MM.1S (cell line): ENCODE measurements around the gene CCL13.

Source experiments
- DNase-seq: peaks from one replicate; pipeline ENCODE4 v3.0.0-alpha.2; 2015
- H2AFZ ChIP-seq: fragments of 300-600 bp; sonication (generic); 2 replicates; pipeline ENCODE4 v1.6.0; 2016; ENCODE audit warnings: antibody characterized with exemption, low read length
- H3F3A ChIP-seq: fragments of 300-600 bp; sonication (generic); 2 replicates; pipeline ENCODE4 v1.6.1; 2016; ENCODE audit warnings: mild to moderate bottlenecking, antibody characterized with exemption, low read length, moderate library complexity, mixed read lengths; ENCODE audit not compliant: insufficient read depth
- H3K27ac ChIP-seq: fragments of 300-600 bp; sonication (generic); 2 replicates; pipeline ENCODE4 v1.5.1; 2016; ENCODE audit warnings: mild to moderate bottlenecking, low read length
- H3K27me3 ChIP-seq: fragments of 300-600 bp; sonication (generic); replicated peaks from 2 replicates; pipeline ENCODE4 v1.6.0; 2016; ENCODE audit warnings: low read length; ENCODE audit not compliant: insufficient read depth
- H3K36me3 ChIP-seq: fragments of 300-600 bp; sonication (generic); replicated peaks from 2 replicates; pipeline ENCODE4 v1.6.1; 2016; ENCODE audit warnings: mild to moderate bottlenecking, low read length, mixed read lengths; ENCODE audit not compliant: insufficient read depth
- H3K4me1 ChIP-seq: fragments of 300-600 bp; sonication (generic); 2 replicates; pipeline ENCODE4 v1.6.1; 2016; ENCODE audit warnings: low read length, mixed read lengths
- H3K4me2 ChIP-seq: fragments of 300-600 bp; sonication (generic); 2 replicates; pipeline ENCODE4 v1.6.0; 2016; ENCODE audit warnings: low read depth, low read length
- H3K4me3 ChIP-seq: fragments of 300-600 bp; sonication (generic); 2 replicates; pipeline ENCODE4 v1.5.1; 2016; ENCODE audit warnings: low read length, mixed read lengths
- H3K79me2 ChIP-seq: fragments of 300-600 bp; sonication (generic); 2 replicates; pipeline ENCODE4 v1.6.1; 2016; ENCODE audit warnings: mixed run types, low read length, mixed read lengths
- H3K9ac ChIP-seq: fragments of 300-600 bp; sonication (generic); 2 replicates; pipeline ENCODE4 v1.6.1; 2016; ENCODE audit warnings: low read length, mixed read lengths
- H3K9me2 ChIP-seq: fragments of 300-600 bp; sonication (generic); replicated peaks from 2 replicates; pipeline ENCODE4 v1.6.1; 2016; ENCODE audit warnings: mild to moderate bottlenecking, low read length, mixed read lengths; ENCODE audit not compliant: insufficient read depth
- H3K9me3 ChIP-seq: fragments of 300-600 bp; sonication (generic); replicated peaks from 2 replicates; pipeline ENCODE4 v1.6.1; 2016; ENCODE audit warnings: mild to moderate bottlenecking, low read length, mixed read lengths; ENCODE audit not compliant: insufficient read depth
- H4K20me1 ChIP-seq: fragments of 300-600 bp; sonication (generic); 2 replicates; pipeline ENCODE4 v1.6.1; 2016; ENCODE audit warnings: mild to moderate bottlenecking, low read length, moderate library complexity, mixed read lengths; ENCODE audit not compliant: insufficient read depth
- CTCF ChIP-seq: fragments of 300-600 bp; sonication (generic); IDR thresholded peaks from 2 replicates; pipeline ENCODE4 v1.5.1; 2016; ENCODE audit warnings: antibody characterized with exemption, low read length, mixed read lengths
- EZH2 ChIP-seq: fragments of 300-600 bp; sonication (generic); optimal IDR thresholded peaks from 2 replicates; pipeline ENCODE3; 2017; ENCODE audit warnings: low read depth, mild to moderate bottlenecking, antibody characterized with exemption, low read length, mixed read lengths
- EZH2phosphoT487 ChIP-seq: fragments of 300-600 bp; sonication (generic); IDR thresholded peaks from 2 replicates; pipeline ENCODE4 v1.6.1; 2018; ENCODE audit warnings: antibody characterized with exemption, low read length

CCL13 gene

GRCh38 chr17:34370376-34370996 lies 14.2 kb downstream of the CCL13 start:
- no peaks in the 10 kb centered on the region for H3K79me2 ChIP-seq
- peak overlapping the region; percentile 57 for H3K9ac ChIP-seq
- no peaks in the 10 kb centered on the region for H3K27me3 ChIP-seq
- TF ChIP-seq EZH2, result no peak
- no peak for TF ChIP-seq EZH2phosphoT487
- no peak for TF ChIP-seq CTCF
- H3K4me2 ChIP-seq, result peak overlapping the region; percentile 50
- H3K9me3 ChIP-seq, result no peaks in the 10 kb centered on the region
- H2AFZ ChIP-seq, result no peak overlapping the region
- H4K20me1 ChIP-seq, result no peaks in the 10 kb centered on the region
- H3K4me3 ChIP-seq, result no peak overlapping the region
- peak overlapping the region; percentile 96 for H3K27ac ChIP-seq
- H3K9me2 ChIP-seq, result no peaks in the 10 kb centered on the region
- peak; percentile 77 for DNase-seq
- H3K4me1 ChIP-seq, result peaks cover 95% of the 10 kb centered on the region
- H3K36me3 ChIP-seq, result no peaks in the 10 kb centered on the region
- peaks cover 64% of the 10 kb centered on the region for H3F3A ChIP-seq

GRCh38 chr17:34370997-34371395 lies 14.7 kb downstream of the CCL13 start:
- Histone ChIP-seq H3K9me3 (no peaks in the 10 kb centered on the region), H3K9ac (peak overlapping the region; percentile 57), H3F3A (peaks cover 59% of the 10 kb centered on the region), H3K9me2 (no peaks in the 10 kb centered on the region), H2AFZ (no peak overlapping the region), H3K4me3 (no peak overlapping the region), H4K20me1 (no peaks in the 10 kb centered on the region), H3K27ac (peak overlapping the region; percentile 96), H3K4me2 (peak overlapping the region; percentile 50), H3K4me1 (peaks cover 95% of the 10 kb centered on the region), H3K27me3 (no peaks in the 10 kb centered on the region), H3K36me3 (no peaks in the 10 kb centered on the region), H3K79me2 (no peaks in the 10 kb centered on the region)
- TF ChIP-seq EZH2phosphoT487 (no peak), EZH2 (no peak), CTCF (no peak)
- peak; percentile 89 for DNase-seq

GRCh38 chr17:34371405-34372100 lies 15.3 kb downstream of the CCL13 start:
- Histone ChIP-seq H3K9me2 (no peaks in the 10 kb centered on the region), H3F3A (peaks cover 58% of the 10 kb centered on the region), H3K9ac (peak overlapping the region; percentile 57), H3K79me2 (no peaks in the 10 kb centered on the region), H4K20me1 (no peaks in the 10 kb centered on the region), H3K27me3 (no peaks in the 10 kb centered on the region), H3K36me3 (no peaks in the 10 kb centered on the region), H3K9me3 (no peaks in the 10 kb centered on the region), H3K4me3 (no peak overlapping the region), H2AFZ (no peak overlapping the region), H3K27ac (peak overlapping the region; percentile 96), H3K4me2 (peak overlapping the region; percentile 50), H3K4me1 (peaks cover 95% of the 10 kb centered on the region)
- DNase-seq, result no peak
- no peak for TF ChIP-seq CTCF
- TF ChIP-seq EZH2phosphoT487, result no peak
- no peak for TF ChIP-seq EZH2
